ENCODE data around the gene ACSM2B.
"Not testable (repeated sequence)": the region's sequence is repeated elsewhere in the genome, so short reads cannot be mapped to it uniquely, and the experiment has no call there.

GRCh38 chr16:20491448-20491847 is 84.7 kb downstream of the ACSM2B start:
- TF ChIP-seq POLR2A (IDR thresholded peaks at IDR 0.05; ENCODE audit: low read length); HOXB5 (CRISPR knock-in tag; IDR thresholded peaks at IDR 0.05); BHLHE40 (IDR thresholded peaks at IDR 0.05; ENCODE audit: low read depth, low read length); MYC (IDR thresholded peaks at IDR 0.05; ENCODE audit: borderline replicate concordance, low read length); REST (IDR thresholded peaks at IDR 0.05); CHD4 (IDR thresholded peaks at IDR 0.05; ENCODE audit: borderline replicate concordance); HMGXB4 (CRISPR knock-in tag; IDR thresholded peaks at IDR 0.05; ENCODE audit: borderline replicate concordance); NFE2L2 (conservative IDR thresholded peaks at IDR 0.05; ENCODE audit: low read length): not testable (repeated sequence)
- TF ChIP-seq, protein P1, sequence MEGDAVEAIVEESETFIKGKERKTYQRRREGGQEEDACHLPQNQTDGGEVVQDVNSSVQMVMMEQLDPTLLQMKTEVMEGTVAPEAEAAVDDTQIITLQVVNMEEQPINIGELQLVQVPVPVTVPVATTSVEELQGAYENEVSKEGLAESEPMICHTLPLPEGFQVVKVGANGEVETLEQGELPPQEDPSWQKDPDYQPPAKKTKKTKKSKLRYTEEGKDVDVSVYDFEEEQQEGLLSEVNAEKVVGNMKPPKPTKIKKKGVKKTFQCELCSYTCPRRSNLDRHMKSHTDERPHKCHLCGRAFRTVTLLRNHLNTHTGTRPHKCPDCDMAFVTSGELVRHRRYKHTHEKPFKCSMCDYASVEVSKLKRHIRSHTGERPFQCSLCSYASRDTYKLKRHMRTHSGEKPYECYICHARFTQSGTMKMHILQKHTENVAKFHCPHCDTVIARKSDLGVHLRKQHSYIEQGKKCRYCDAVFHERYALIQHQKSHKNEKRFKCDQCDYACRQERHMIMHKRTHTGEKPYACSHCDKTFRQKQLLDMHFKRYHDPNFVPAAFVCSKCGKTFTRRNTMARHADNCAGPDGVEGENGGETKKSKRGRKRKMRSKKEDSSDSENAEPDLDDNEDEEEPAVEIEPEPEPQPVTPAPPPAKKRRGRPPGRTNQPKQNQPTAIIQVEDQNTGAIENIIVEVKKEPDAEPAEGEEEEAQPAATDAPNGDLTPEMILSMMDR (IDR thresholded peaks at IDR 0.05), result not testable (repeated sequence)
- TF ChIP-seq, protein P2, sequence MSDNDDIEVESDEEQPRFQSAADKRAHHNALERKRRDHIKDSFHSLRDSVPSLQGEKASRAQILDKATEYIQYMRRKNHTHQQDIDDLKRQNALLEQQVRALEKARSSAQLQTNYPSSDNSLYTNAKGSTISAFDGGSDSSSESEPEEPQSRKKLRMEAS (IDR thresholded peaks at IDR 0.05), result not testable (repeated sequence)

Data from A549 (cell line).